ENCODE measurements around the gene CCDC122.

The CCDC122 gene

GRCh38 chr13:43799191-43799590 is 80.3 kb downstream of the CCDC122 start:
- DNase-seq, result no peak

GRCh38 chr13:43797869-43798268 is 81.7 kb downstream of the CCDC122 start:
- DNase-seq, result no peak

GRCh38 chr13:43797159-43797558 is 82.4 kb downstream of the CCDC122 start:
- no peak for DNase-seq

GRCh38 chr13:43794416-43794815 is 85.1 kb downstream of the CCDC122 start:
- DNase-seq, result no peak

- DNase-seq, result no peak
These were observed 87.3 kb downstream of the CCDC122 start for GRCh38 chr13:43792076-43792881.

GRCh38 chr13:43787997-43788396 is 91.5 kb downstream of the CCDC122 start:
- DNase-seq, result no peak

- no peak for DNase-seq
These were observed 92.0 kb downstream of the CCDC122 start for GRCh38 chr13:43787518-43787891.

- peak; percentile 42 for DNase-seq
These were observed 92.6 kb downstream of the CCDC122 start, which contains the start of gene ENOX1 for GRCh38 chr13:43786766-43787517. ENOX1 (minus strand) TSS chr13:43786972.

- no peak for DNase-seq
These were observed 93.1 kb downstream of the CCDC122 start for GRCh38 chr13:43786472-43786765.
